Upper lobe of left lung (tissue), 6 donors: ENCODE results near the gene DESI2. TPM values are rescaled to one million over a fixed set of nuclear protein-coding genes. Genes with fewer than 3 reads are reported as not detected.

Experiments used
- ATAC-seq, 2 donors: fragments of 200-7000 bp; cut with Tn5 transposase; one replicate each; pipeline ENCODE4 v1.9.1; 2022; ENCODE audit warnings: mild to moderate bottlenecking in 2 of 2, moderate library complexity in 2 of 2; ENCODE audit not compliant: low FRiP score in 2 of 2
- DNase-seq, 2 donors: peaks; one replicate each; pipeline ENCODE4 v3.0.0-alpha.2; 2019 to 2020
- H3K27ac ChIP-seq, 4 donors: fragments of 200-600 bp; sonication (generic); one replicate each; pipeline ENCODE4 v1.5.1; 2016 to 2019
- H3K27me3 ChIP-seq, 4 donors: fragments of 200-600 bp; sonication (generic); one replicate each; pipeline ENCODE4 v1.5.1; 2017 to 2019
- H3K36me3 ChIP-seq, 4 donors: fragments of 200-600 bp; sonication (generic); one replicate each; pipeline ENCODE4 v1.5.1; 2016 to 2019
- H3K4me1 ChIP-seq, 4 donors: fragments of 200-600 bp; sonication (generic); one replicate each; pipeline ENCODE4 v1.5.1; 2018 to 2019
- H3K4me3 ChIP-seq, 4 donors: fragments of 200-600 bp; sonication (generic); one replicate each; pipeline ENCODE4 v1.5.1; 2017 to 2019; ENCODE audit warnings: mild to moderate bottlenecking in 2 of 4, moderate library complexity in 1 of 4
- H3K9me3 ChIP-seq, 4 donors: fragments of 200-600 bp; sonication (generic); one replicate each; pipeline ENCODE4 v1.5.1; 2018 to 2019
- EP300 ChIP-seq, 4 donors: sonication (generic); formaldehyde crosslinking; IDR thresholded peaks; one replicate each; pipeline ENCODE4 v1.5.1; 2017; ENCODE audit warnings: antibody characterized with exemption in 4 of 4, control low read depth in 2 of 4
- POLR2A ChIP-seq, 4 donors: fragments of 450-650 bp; IDR thresholded peaks; one replicate each; pipeline ENCODE4 v1.5.1; 2016 to 2017; ENCODE audit warnings: antibody characterized with exemption in 4 of 4, mild to moderate bottlenecking in 2 of 4
- POLR2AphosphoS5 ChIP-seq, 2 donors: sonication (generic); formaldehyde crosslinking; IDR thresholded peaks; one replicate each; pipeline ENCODE4 v1.5.1; 2017; ENCODE audit warnings: antibody characterized with exemption in 2 of 2
- WGBS, 2 donors: methylation state at CpG; one replicate each; pipeline ENCODE4 v1.1.5; 2017 to 2018; 5-methylcytosine and 5-hydroxymethylcytosine counted together
- total RNA-seq, 6 donors: library from RNA; depleted of rRNA in 4 of 6; stranded (reverse); fragments of >200 nt in 4 of 6; gene quantifications; one replicate each; pipeline versions ENCODE4 v1.1.0 to v1.2.1, GENCODE V29; 2016 to 2021
- TF ChIP-seq, protein P1 (sequence below), 6 experiments: fragments of 450-650 bp in 4 of 6; fragments of 200-600 bp in 2 of 6; sonication (generic) in 2 of 6; IDR thresholded peaks; one replicate each; pipeline ENCODE4 v1.5.1; 2016 to 2019; ENCODE audit warnings: antibody characterized with exemption in 6 of 6
- donor health status: DM: no; HTN: no; CAD: no; lungs with moderate emphysema.
- donor health status: DM: no; HTN: yes; CAD: no; lungs with severe emphysema.

Gene DESI2
- total RNA-seq, 6 donors from 2014 or later: 40.4 to 103 (median 54.5) TPM

DNA sequence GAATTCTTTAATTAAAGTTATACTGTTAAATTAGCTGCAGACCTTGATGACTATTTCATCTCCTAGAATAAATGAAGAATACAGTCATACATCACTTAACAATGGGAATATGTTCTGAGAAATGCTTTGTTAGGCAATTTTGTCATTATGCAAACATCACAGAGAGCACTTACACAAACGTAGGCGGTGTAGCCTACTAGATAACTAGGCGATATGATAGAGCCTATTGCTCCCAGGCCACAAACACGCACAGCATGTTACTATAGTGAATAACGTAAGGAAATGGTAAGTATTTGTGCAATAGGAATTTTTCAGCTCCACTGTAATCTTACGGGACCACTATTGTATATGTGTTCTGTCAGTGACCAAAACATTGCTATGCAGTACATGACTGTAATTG is 37.6 kb upstream of the DESI2 start:
- DNase-seq: no peak
- Histone ChIP-seq H3K4me1 (peaks cover 0 to 5% (median 0%) of the 10 kb centered on the region in 4 donors), H3K4me3 (no peak overlapping the region), H3K27ac (no peak overlapping the region), H3K27me3 (no peaks in the 10 kb centered on the region), H3K36me3 (no peaks in the 10 kb centered on the region), H3K9me3 (no peaks in the 10 kb centered on the region)
- 65 to 67% methylated on average over 6 of the region's 6 CpGs for WGBS, 2 donors
- TF ChIP-seq POLR2A (IDR thresholded peaks at IDR 0.05): no peak
- TF ChIP-seq EP300 (IDR thresholded peaks at IDR 0.05): no peak
- TF ChIP-seq POLR2AphosphoS5 (IDR thresholded peaks at IDR 0.05): no peak
- TF ChIP-seq, protein P1, sequence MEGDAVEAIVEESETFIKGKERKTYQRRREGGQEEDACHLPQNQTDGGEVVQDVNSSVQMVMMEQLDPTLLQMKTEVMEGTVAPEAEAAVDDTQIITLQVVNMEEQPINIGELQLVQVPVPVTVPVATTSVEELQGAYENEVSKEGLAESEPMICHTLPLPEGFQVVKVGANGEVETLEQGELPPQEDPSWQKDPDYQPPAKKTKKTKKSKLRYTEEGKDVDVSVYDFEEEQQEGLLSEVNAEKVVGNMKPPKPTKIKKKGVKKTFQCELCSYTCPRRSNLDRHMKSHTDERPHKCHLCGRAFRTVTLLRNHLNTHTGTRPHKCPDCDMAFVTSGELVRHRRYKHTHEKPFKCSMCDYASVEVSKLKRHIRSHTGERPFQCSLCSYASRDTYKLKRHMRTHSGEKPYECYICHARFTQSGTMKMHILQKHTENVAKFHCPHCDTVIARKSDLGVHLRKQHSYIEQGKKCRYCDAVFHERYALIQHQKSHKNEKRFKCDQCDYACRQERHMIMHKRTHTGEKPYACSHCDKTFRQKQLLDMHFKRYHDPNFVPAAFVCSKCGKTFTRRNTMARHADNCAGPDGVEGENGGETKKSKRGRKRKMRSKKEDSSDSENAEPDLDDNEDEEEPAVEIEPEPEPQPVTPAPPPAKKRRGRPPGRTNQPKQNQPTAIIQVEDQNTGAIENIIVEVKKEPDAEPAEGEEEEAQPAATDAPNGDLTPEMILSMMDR (IDR thresholded peaks at IDR 0.05): no peak
- ATAC-seq: peak; percentile 32 to 58

DNA sequence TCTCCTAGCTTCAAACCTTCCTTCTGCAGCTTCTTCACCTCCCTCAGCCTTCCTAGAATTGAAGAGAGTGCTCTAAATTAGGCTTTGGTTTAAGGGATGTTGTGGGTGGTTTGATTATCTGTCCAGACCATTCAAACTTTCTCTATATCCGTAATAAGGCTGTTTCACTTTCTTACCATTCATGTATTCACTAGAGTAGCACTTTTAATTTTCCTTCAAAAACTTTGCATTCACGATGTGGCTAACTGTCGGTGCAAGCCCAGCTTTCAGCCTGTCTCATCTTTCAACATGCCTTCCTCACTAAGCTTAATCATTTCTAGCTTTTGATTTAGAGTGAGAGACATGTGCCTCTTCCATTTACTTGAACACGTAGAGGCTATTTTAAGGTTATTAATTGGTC is 26.2 kb upstream of the DESI2 start:
- DNase-seq (no peak), ATAC-seq (no peak)
- WGBS, 2 donors: 85 to 92% methylated on average over 4 of the region's 4 CpGs
- Histone ChIP-seq H3K4me1 (no peaks in the 10 kb centered on the region), H3K36me3 (no peaks in the 10 kb centered on the region), H3K9me3 (no peaks in the 10 kb centered on the region), H3K4me3 (no peak overlapping the region), H3K27ac (no peak overlapping the region), H3K27me3 (no peaks in the 10 kb centered on the region)
- TF ChIP-seq POLR2A (IDR thresholded peaks at IDR 0.05): no peak
- TF ChIP-seq, protein P1 (IDR thresholded peaks at IDR 0.05): no peak
- TF ChIP-seq POLR2AphosphoS5 (IDR thresholded peaks at IDR 0.05): no peak
- TF ChIP-seq EP300 (IDR thresholded peaks at IDR 0.05): no peak

DNA sequence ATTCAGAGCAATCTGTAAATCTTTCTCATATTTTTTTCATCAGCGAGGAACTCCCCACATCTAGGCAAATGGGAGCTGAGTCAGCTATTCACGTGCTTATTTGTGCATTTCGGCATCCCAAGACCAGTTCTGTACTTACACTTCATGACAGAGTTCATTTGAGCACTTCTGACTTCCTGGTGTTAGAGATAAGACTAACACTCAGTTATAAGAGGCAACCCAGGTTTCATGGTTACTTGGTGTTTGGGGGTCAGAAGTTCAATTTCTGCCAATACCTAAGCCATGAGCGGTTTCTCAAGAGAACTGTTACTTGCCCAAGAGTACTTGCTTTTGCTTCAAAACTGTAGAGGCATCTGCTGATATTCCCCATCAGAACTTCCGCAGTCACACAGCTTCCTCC is 24.1 kb upstream of the DESI2 start:
- Histone ChIP-seq H3K36me3 (no peaks in the 10 kb centered on the region), H3K27me3 (no peaks in the 10 kb centered on the region), H3K9me3 (no peaks in the 10 kb centered on the region), H3K4me3 (no peak overlapping the region), H3K4me1 (no peaks in the 10 kb centered on the region), H3K27ac (no peak overlapping the region)
- TF ChIP-seq, protein P1 (IDR thresholded peaks at IDR 0.05): no peak
- TF ChIP-seq POLR2AphosphoS5 (IDR thresholded peaks at IDR 0.05) (no peak), POLR2A (IDR thresholded peaks at IDR 0.05) (no peak), EP300 (IDR thresholded peaks at IDR 0.05) (no peak)
- DNase-seq (peak in 1 of 2 donors; percentile 35), ATAC-seq (peak in 1 of 2 donors; percentile 72)
- 41 to 69% methylated on average over 5 of the region's 5 CpGs for WGBS, 2 donors

DNA sequence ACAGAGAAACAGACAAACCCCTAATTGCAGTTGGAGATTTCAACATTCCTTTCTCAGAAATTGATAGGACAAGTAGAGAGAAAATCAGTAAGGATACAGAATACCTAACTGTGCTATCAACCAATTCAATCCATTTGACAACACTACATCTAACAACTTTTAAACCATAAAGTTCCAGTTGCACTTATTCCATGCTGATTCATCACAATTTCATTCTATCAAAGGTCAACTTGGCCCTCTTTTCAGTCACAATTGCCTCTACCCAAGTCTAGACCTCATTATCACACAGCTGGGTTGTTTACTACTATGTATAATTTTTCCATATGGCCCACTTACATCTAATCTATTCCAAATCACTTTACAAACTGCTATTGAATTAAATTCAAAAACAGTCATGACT is 19.8 kb upstream of the DESI2 start:
- Histone ChIP-seq H3K4me1 (no peaks in the 10 kb centered on the region), H3K4me3 (no peak overlapping the region), H3K27ac (no peak overlapping the region), H3K27me3 (no peaks in the 10 kb centered on the region), H3K9me3 (no peaks in the 10 kb centered on the region), H3K36me3 (no peaks in the 10 kb centered on the region)
- no peak for ATAC-seq
- DNase-seq: no peak
- TF ChIP-seq POLR2A (IDR thresholded peaks at IDR 0.05) (no peak), EP300 (IDR thresholded peaks at IDR 0.05) (no peak), POLR2AphosphoS5 (IDR thresholded peaks at IDR 0.05) (no peak)
- TF ChIP-seq, protein P1 (IDR thresholded peaks at IDR 0.05): no peak

DNA sequence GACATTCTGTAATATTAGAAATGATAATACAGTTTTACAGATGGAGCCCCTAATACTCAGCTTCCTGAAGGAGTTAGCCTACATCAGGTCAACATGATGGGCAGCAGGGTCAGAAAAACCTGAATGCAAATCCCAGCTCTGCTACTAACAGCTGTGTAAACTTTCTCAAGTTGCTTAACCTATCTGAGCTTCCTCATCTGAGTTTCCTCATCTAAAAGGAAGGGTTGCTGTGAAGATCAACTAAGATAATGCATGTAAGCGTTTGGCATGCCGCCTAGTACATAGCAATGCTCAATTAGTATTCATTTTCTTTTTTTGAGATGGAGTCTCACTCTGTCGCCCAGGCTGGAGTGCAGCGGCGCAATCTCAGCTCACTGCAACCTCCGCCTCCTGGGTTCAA is 18.4 kb upstream of the DESI2 start:
- ATAC-seq: no peak
- H3K4me3 ChIP-seq: no peak overlapping the region
- 89 to 92% methylated on average over 6 of the region's 6 CpGs for WGBS, 2 donors

More for the DNA sequence above, 18.4 kb upstream of the DESI2 start:
- no peaks in the 10 kb centered on the region for H3K4me1 ChIP-seq
- no peak overlapping the region for H3K27ac ChIP-seq
- no peaks in the 10 kb centered on the region for H3K27me3 ChIP-seq
- DNase-seq: no peak
- no peaks in the 10 kb centered on the region for H3K36me3 ChIP-seq
- H3K9me3 ChIP-seq: no peaks in the 10 kb centered on the region
- TF ChIP-seq EP300 (IDR thresholded peaks at IDR 0.05): no peak
- TF ChIP-seq POLR2AphosphoS5 (IDR thresholded peaks at IDR 0.05): no peak
- TF ChIP-seq POLR2A (IDR thresholded peaks at IDR 0.05): no peak
- TF ChIP-seq, protein P1 (IDR thresholded peaks at IDR 0.05): no peak
